Activated CD8-positive, alpha-beta memory T cell treated with anti-CD3 and anti-CD28 coated beads for 1 hour (primary cell): ENCODE results near the gene CPM.
"Not testable (repeated sequence)": the region's sequence is repeated elsewhere in the genome, so short reads cannot be mapped to it uniquely, and the experiment has no call there.

Experiments used
- DNase-seq, 2 donors: peaks; one replicate each; pipeline ENCODE4 v3.0.0-alpha.2; 2020; ENCODE audit warnings: low read depth in 1 of 2; ENCODE audit errors: extremely low read depth in 1 of 2

Gene CPM

GRCh38 chr12:68831751-68832503 is 101.0 kb downstream of the CPM start:
- no peak for DNase-seq

GRCh38 chr12:68831272-68831671 is 101.7 kb downstream of the CPM start:
- no peak for DNase-seq

GRCh38 chr12:68828672-68829068 is 104.3 kb downstream of the CPM start:
- no peak for DNase-seq

- DNase-seq, result no peak
Observed at GRCh38 chr12:68827895-68828671, 104.9 kb downstream of the CPM start.

- no peak for DNase-seq
Observed at GRCh38 chr12:68825569-68826217, 107.3 kb downstream of the CPM start.

GRCh38 chr12:68824597-68825250 is 108.2 kb downstream of the CPM start:
- DNase-seq, result no peak

- DNase-seq, result no peak
Observed at GRCh38 chr12:68824131-68824530, 108.8 kb downstream of the CPM start.

GRCh38 chr12:68823696-68824095 is 109.3 kb downstream of the CPM start:
- no peak for DNase-seq

GRCh38 chr12:68821357-68822188 is 111.4 kb downstream of the CPM start:
- DNase-seq, result no peak

- DNase-seq, result not testable (repeated sequence)
Observed at GRCh38 chr12:68819481-68819880, 113.5 kb downstream of the CPM start.

- DNase-seq, result no peak
Observed at GRCh38 chr12:68815928-68816800, 116.8 kb downstream of the CPM start.

- no peak for DNase-seq
Observed at GRCh38 chr12:68815232-68815927, 117.6 kb downstream of the CPM start.

GRCh38 chr12:68814490-68815231 is 118.3 kb downstream of the CPM start:
- DNase-seq, result no peak

GRCh38 chr12:68813242-68813593 is 119.8 kb downstream of the CPM start:
- DNase-seq, result no peak

- DNase-seq, result no peak
Observed at GRCh38 chr12:68812553-68813241, 120.3 kb downstream of the CPM start.

- DNase-seq, result not testable (repeated sequence)
Observed at GRCh38 chr12:68811573-68811972, 121.4 kb downstream of the CPM start.

GRCh38 chr12:68810027-68810389 is 123.0 kb downstream of the CPM start:
- DNase-seq, result not testable (repeated sequence)
